Measurements from ENCODE around the gene SNTB2.

DNA sequence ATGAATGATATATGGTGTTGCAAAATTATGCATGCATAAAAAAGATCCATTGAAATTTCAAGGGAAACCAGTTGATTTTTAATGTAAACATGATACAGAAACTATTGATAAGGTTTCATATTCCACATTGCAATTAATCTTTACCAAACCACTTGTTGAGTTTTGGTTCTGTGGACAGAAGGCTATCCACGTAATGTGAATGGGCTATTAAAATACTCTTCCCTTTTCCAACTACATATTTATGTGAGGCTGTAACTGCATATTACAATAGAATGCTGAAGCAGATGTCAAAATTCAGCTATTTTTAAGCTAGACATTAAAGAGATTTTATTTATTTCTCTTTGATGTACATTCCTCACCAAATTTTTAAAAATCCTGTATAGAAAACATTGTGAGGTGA is 90.4 kb downstream of the SNTB2 start:
- no peak for TF ChIP-seq CTCF (IDR thresholded peaks at IDR 0.05)
- no peak for TF ChIP-seq EZH2phosphoT487 (IDR thresholded peaks at IDR 0.05)
- TF ChIP-seq EZH2 (IDR thresholded peaks at IDR 0.05), result no peak
